Middle frontal gyrus (tissue), 1 donor: ENCODE measurements around the gene MRPL28.
"Not testable (repeated sequence)": the region's sequence is repeated elsewhere in the genome, so short reads cannot be mapped to it uniquely, and the experiment has no call there.

Experiments
- DNase-seq: peaks from one replicate; pipeline ENCODE4 v3.0.0-alpha.2; 2015; ENCODE audit warnings: low spot score; ENCODE audit errors: extremely low spot score

Gene MRPL28

GRCh38 chr16:341095-341973, 29.0 kb downstream of the MRPL28 start:
- not testable (repeated sequence) for DNase-seq

- DNase-seq = no peak
These were observed 29.8 kb downstream of the MRPL28 start for GRCh38 chr16:340370-341091.

- no peak for DNase-seq
These were observed 30.7 kb downstream of the MRPL28 start for GRCh38 chr16:339680-340079.

GRCh38 chr16:337975-338575, 32.3 kb downstream of the MRPL28 start:
- DNase-seq = no peak

- DNase-seq = no peak
These were observed 32.9 kb downstream of the MRPL28 start for GRCh38 chr16:337437-337836.

GRCh38 chr16:336269-336668, 34.1 kb downstream of the MRPL28 start:
- no peak for DNase-seq

- not testable (repeated sequence) for DNase-seq
These were observed 35.3 kb downstream of the MRPL28 start for GRCh38 chr16:334861-335632.

GRCh38 chr16:334164-334832, 36.0 kb downstream of the MRPL28 start:
- not testable (repeated sequence) for DNase-seq

GRCh38 chr16:333406-334094, 36.8 kb downstream of the MRPL28 start:
- DNase-seq = no peak

GRCh38 chr16:331181-331814, 39.0 kb downstream of the MRPL28 start:
- DNase-seq = not testable (repeated sequence)

GRCh38 chr16:330741-331140, 39.6 kb downstream of the MRPL28 start:
- DNase-seq = no peak

GRCh38 chr16:325375-326145, 44.8 kb downstream of the MRPL28 start:
- DNase-seq = no peak

- DNase-seq = no peak
These were observed 45.6 kb downstream of the MRPL28 start for GRCh38 chr16:324451-325334.

- DNase-seq = no peak
These were observed 46.2 kb downstream of the MRPL28 start for GRCh38 chr16:324201-324450.

GRCh38 chr16:322476-323143, 47.7 kb downstream of the MRPL28 start:
- DNase-seq = no peak

- DNase-seq = no peak
These were observed 48.8 kb downstream of the MRPL28 start for GRCh38 chr16:321532-321931.

- DNase-seq = no peak
These were observed 50.1 kb downstream of the MRPL28 start for GRCh38 chr16:320206-320605.

- DNase-seq = no peak
These were observed 51.7 kb downstream of the MRPL28 start for GRCh38 chr16:318628-319027.
